SK-N-MC (cell line): Measurements from ENCODE around the gene KDM1A.

ENCODE experiments used
- DNase-seq: peaks from one replicate; pipeline ENCODE4 v3.0.0-alpha.2; 2011; ENCODE audit warnings: low read depth, low spot score
- H3K27ac ChIP-seq: fragments of 200-600 bp; sonication (generic); 2 replicates; pipeline ENCODE4 v1.5.1; 2016; ENCODE audit warnings: mixed run types
- H3K36me3 ChIP-seq: fragments of 200-600 bp; sonication (generic); 2 replicates; pipeline ENCODE4 v1.6.1; 2017; ENCODE audit warnings: antibody characterized with exemption, low read length, mixed read lengths; ENCODE audit not compliant: insufficient read depth
- H3K4me3 ChIP-seq: fragments of 200-600 bp; sonication (generic); 2 replicates; pipeline ENCODE4 v1.5.1; 2016
- H3K9ac ChIP-seq: fragments of 200-600 bp; sonication (generic); 2 replicates; pipeline ENCODE4 v1.8.0; 2017; ENCODE audit warnings: mixed run types, mixed read lengths; ENCODE audit not compliant: insufficient read length
- H3K9me3 ChIP-seq: fragments of 200-600 bp; sonication (generic); 2 replicates; pipeline ENCODE4 v1.6.1; 2017; ENCODE audit warnings: low read depth, mild to moderate bottlenecking, antibody characterized with exemption, low read length, moderate library complexity, mixed read lengths
- EZH2 ChIP-seq: fragments of 200-600 bp; sonication (generic); IDR thresholded peaks from one replicate; pipeline ENCODE4 v1.6.1; 2017; ENCODE audit warnings: antibody characterized with exemption
- FOXP2 ChIP-seq: optimal IDR thresholded peaks from 2 replicates; pipeline ENCODE3; 2011; ENCODE audit warnings: mild to moderate bottlenecking, moderate library complexity; ENCODE audit not compliant: insufficient read depth; ENCODE audit errors: extremely low read length, control extremely low read depth
- POLR2AphosphoS5 ChIP-seq: IDR thresholded peaks from 2 replicates; pipeline ENCODE4 v1.6.1; 2012; ENCODE audit warnings: mild to moderate bottlenecking, low read depth, low read length, borderline replicate concordance

The KDM1A gene

GRCh38 chr1:23050201-23050600, 30.9 kb downstream of the KDM1A start:
- Histone ChIP-seq H3K9me3 (no peaks in the 10 kb centered on the region), H3K36me3 (peaks cover 74% of the 10 kb centered on the region), H3K27ac (0 out of 2 replicates have a peak overlapping the region, but pooled peaks have one; percentile 21), H3K9ac (no peak overlapping the region), H3K4me3 (no peak overlapping the region)
- DNase-seq = no peak
- TF ChIP-seq POLR2AphosphoS5 = no peak
- TF ChIP-seq FOXP2 = no peak

- Histone ChIP-seq H3K27ac (0 out of 2 replicates have a peak overlapping the region, but pooled peaks have one; percentile 10), H3K36me3 (peaks cover 74% of the 10 kb centered on the region), H3K9ac (no peak overlapping the region), H3K4me3 (no peak overlapping the region), H3K9me3 (no peaks in the 10 kb centered on the region)
- no peak for DNase-seq
- no peak for TF ChIP-seq FOXP2
- TF ChIP-seq POLR2AphosphoS5 = no peak
- TF ChIP-seq EZH2 = no peak
These were observed 32.1 kb downstream of the KDM1A start for GRCh38 chr1:23051290-23051909.

- no peak for DNase-seq
- H3K36me3 ChIP-seq = peaks cover 97% of the 10 kb centered on the region
- no peak overlapping the region for H3K4me3 ChIP-seq
- no peak for TF ChIP-seq POLR2AphosphoS5
- no peaks in the 10 kb centered on the region for H3K9me3 ChIP-seq
- H3K27ac ChIP-seq = no peak overlapping the region
- no peak overlapping the region for H3K9ac ChIP-seq
These were observed 38.0 kb downstream of the KDM1A start for GRCh38 chr1:23057301-23057700.

GRCh38 chr1:23062271-23062670, 43.0 kb downstream of the KDM1A start:
- Histone ChIP-seq H3K9me3 (no peaks in the 10 kb centered on the region), H3K4me3 (no peak overlapping the region), H3K9ac (no peak overlapping the region), H3K36me3 (peaks cover 94% of the 10 kb centered on the region), H3K27ac (no peak overlapping the region)
- TF ChIP-seq FOXP2 (no peak), EZH2 (no peak), POLR2AphosphoS5 (no peak)
- no peak for DNase-seq

- H3K27ac ChIP-seq = no peak overlapping the region
- no peaks in the 10 kb centered on the region for H3K9me3 ChIP-seq
- DNase-seq = no peak
- no peak overlapping the region for H3K9ac ChIP-seq
- TF ChIP-seq POLR2AphosphoS5 (no peak), FOXP2 (no peak), EZH2 (no peak)
- peaks cover 93% of the 10 kb centered on the region for H3K36me3 ChIP-seq
- H3K4me3 ChIP-seq = no peak overlapping the region
These were observed 46.1 kb downstream of the KDM1A start for GRCh38 chr1:23065385-23065784.

GRCh38 chr1:23066075-23066474, 46.8 kb downstream of the KDM1A start:
- H3K27ac ChIP-seq = no peak overlapping the region
- TF ChIP-seq POLR2AphosphoS5 (no peak), FOXP2 (no peak), EZH2 (no peak)
- no peak overlapping the region for H3K4me3 ChIP-seq
- DNase-seq = no peak
- no peaks in the 10 kb centered on the region for H3K9me3 ChIP-seq
- H3K36me3 ChIP-seq = peaks cover 92% of the 10 kb centered on the region
- no peak overlapping the region for H3K9ac ChIP-seq

GRCh38 chr1:23069149-23069548, 49.9 kb downstream of the KDM1A start:
- peaks cover 98% of the 10 kb centered on the region for H3K36me3 ChIP-seq
- no peak overlapping the region for H3K9ac ChIP-seq
- no peaks in the 10 kb centered on the region for H3K9me3 ChIP-seq
- DNase-seq = no peak
- H3K4me3 ChIP-seq = no peak overlapping the region
- TF ChIP-seq FOXP2 = no peak
- no peak for TF ChIP-seq EZH2
- TF ChIP-seq POLR2AphosphoS5 = no peak
- H3K27ac ChIP-seq = no peak overlapping the region

- H3K36me3 ChIP-seq = peaks cover 98% of the 10 kb centered on the region
These were observed 50.4 kb downstream of the KDM1A start for GRCh38 chr1:23069675-23070074.

GRCh38 chr1:23074012-23074411, 54.7 kb downstream of the KDM1A start:
- no peak overlapping the region for H3K9ac ChIP-seq
- no peak for TF ChIP-seq EZH2
- TF ChIP-seq POLR2AphosphoS5 = no peak
- TF ChIP-seq FOXP2 = no peak
- H3K27ac ChIP-seq = no peak overlapping the region
- H3K36me3 ChIP-seq = peaks cover 90% of the 10 kb centered on the region
- H3K9me3 ChIP-seq = no peaks in the 10 kb centered on the region
- no peak overlapping the region for H3K4me3 ChIP-seq
- DNase-seq = no peak

More at GRCh38 chr1:23069675-23070074, 50.4 kb downstream of the KDM1A start:
- Histone ChIP-seq H3K27ac (no peak overlapping the region), H3K9me3 (no peaks in the 10 kb centered on the region), H3K4me3 (no peak overlapping the region), H3K9ac (no peak overlapping the region)
- no peak for DNase-seq
- TF ChIP-seq POLR2AphosphoS5 (no peak), EZH2 (no peak), FOXP2 (no peak)
